ENCODE results near the gene HOXC13.

HOXC13 gene

DNA sequence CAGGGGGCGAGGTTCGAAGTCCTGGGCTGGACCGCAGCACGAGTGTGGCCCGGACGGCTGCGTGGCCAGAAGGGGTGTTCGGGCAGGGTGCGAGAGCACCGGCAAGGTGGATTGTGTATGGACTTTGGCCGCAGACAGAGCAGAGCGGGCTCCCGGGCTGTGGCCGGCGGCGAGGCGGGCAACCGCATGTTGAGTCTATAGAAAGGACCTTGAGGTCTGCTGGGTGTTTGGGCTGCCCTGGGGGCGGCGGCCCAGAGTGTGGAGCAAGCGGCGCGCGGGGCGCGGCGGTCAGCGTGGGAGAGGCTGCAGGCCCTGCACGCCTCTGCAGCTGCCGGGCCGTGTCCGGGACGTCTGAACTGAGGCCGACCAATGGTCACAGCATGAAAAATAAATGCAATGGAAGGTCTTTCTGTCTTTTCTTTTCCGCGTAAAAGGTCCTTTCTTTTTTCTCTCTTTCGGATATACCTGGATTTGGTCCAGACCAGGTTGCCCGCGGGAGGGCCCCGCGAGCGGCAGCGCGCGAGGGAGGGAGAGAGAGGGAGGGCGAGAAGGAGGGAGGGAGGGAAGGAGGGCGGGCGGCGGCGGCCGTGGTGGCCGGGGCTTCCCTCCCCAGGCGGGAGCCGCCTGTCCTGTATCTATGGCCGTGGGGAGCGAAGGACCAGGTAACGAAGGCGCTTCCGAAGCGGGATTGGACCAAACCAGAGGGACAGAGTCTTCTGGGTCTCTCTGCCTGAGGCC lies 55.8 kb downstream of the HOXC13 start:
- H3K36me3 ChIP-seq (ENCODE audit: control insufficient read depth in 4 of 4, insufficient read depth in 4 of 4, low read length in 3 of 4), result no peaks in the 10 kb centered on the region
- WGBS (ENCODE audit: insufficient coverage), result 6% methylated on average over 36 of the region's 60 CpGs
- no peak for DNase-seq
- peak overlapping the region in 1 of 2 experiments; percentile 49 for H3K27ac ChIP-seq (ENCODE audit: insufficient read depth in 1 of 2, low read depth in 1 of 2, low read length in 2 of 2, poor library complexity in 1 of 2, severe bottlenecking in 2 of 2)
- H3K27me3 ChIP-seq (replicated peaks in 2 of 5; ENCODE audit: control insufficient read depth in 4 of 5, insufficient read depth in 5 of 5, low read length in 4 of 5), result peaks cover 10 to 100% (median 66%) of the 10 kb centered on the region in 5 experiments
- CTCF ChIA-PET, result interaction anchor here (1.5 to 3.8 kb wide), 2 partner anchors 22 to 212 kb away, joined by 4 to 23 read pairs; no protein-coding TSS in a partner anchor
- no peaks in the 10 kb centered on the region for H3K9me3 ChIP-seq (ENCODE audit: control extremely low read depth in 1 of 5, control insufficient read depth in 4 of 5, insufficient read depth in 2 of 5, low read depth in 1 of 5, low read length in 4 of 5)
- no peak overlapping the region for H3K4me3 ChIP-seq (ENCODE audit: control insufficient read depth in 1 of 7, extremely low read depth in 1 of 7, insufficient read depth in 4 of 7, low read depth in 2 of 7, low read length in 6 of 7)
- POLR2A ChIA-PET, result no interaction called here
- peaks cover 0 to 22% (median 10%) of the 10 kb centered on the region in 4 experiments for H3K4me1 ChIP-seq (ENCODE audit: control extremely low read depth in 1 of 4, control insufficient read depth in 4 of 4, insufficient read depth in 4 of 4, low read length in 3 of 4)

DNA sequence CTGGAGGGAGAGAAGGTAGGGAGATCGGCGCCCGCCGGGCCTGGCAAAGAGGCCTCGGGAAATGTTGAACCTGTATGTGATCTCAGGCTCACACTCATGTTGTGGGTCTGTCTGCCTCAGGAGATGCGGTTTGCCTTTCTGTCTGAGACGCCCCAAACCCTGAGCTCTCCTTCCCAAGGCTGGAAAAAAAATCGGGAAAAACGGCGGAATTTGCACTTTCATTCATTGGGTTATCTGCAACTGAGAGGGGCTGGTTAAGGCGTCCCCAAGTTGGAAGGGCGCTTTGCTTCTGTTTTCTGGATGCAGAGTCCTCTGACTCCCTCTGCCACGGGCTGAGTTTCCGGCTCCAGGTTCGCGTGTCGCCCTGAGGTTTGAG lies 56.4 kb downstream of the HOXC13 start:
- peaks cover 0 to 26% (median 13%) of the 10 kb centered on the region in 4 experiments for H3K4me1 ChIP-seq (ENCODE audit: control extremely low read depth in 1 of 4, control insufficient read depth in 4 of 4, insufficient read depth in 4 of 4, low read length in 3 of 4)
- no peak for DNase-seq
- ChIA-PET POLR2A (no interaction called here), CTCF (no interaction called here)
- H3K36me3 ChIP-seq (ENCODE audit: control insufficient read depth in 4 of 4, insufficient read depth in 4 of 4, low read length in 3 of 4), result no peaks in the 10 kb centered on the region
- under 1% methylated on average over 16 of the region's 17 CpGs for WGBS (ENCODE audit: insufficient coverage)
- H3K9me3 ChIP-seq (ENCODE audit: control extremely low read depth in 1 of 5, control insufficient read depth in 4 of 5, insufficient read depth in 2 of 5, low read depth in 1 of 5, low read length in 4 of 5), result no peaks in the 10 kb centered on the region
- H3K27ac ChIP-seq (ENCODE audit: insufficient read depth in 1 of 2, low read depth in 1 of 2, low read length in 2 of 2, poor library complexity in 1 of 2, severe bottlenecking in 2 of 2), result peak overlapping the region in 1 of 2 experiments; percentile 49
- H3K4me3 ChIP-seq (ENCODE audit: control insufficient read depth in 1 of 7, extremely low read depth in 1 of 7, insufficient read depth in 4 of 7, low read depth in 2 of 7, low read length in 6 of 7), result peak overlapping the region in 2 of 7 experiments; percentile 72
- H3K27me3 ChIP-seq (replicated peaks in 2 of 5; ENCODE audit: control insufficient read depth in 4 of 5, insufficient read depth in 5 of 5, low read length in 4 of 5), result peaks cover 10 to 100% (median 67%) of the 10 kb centered on the region in 5 experiments

DNA sequence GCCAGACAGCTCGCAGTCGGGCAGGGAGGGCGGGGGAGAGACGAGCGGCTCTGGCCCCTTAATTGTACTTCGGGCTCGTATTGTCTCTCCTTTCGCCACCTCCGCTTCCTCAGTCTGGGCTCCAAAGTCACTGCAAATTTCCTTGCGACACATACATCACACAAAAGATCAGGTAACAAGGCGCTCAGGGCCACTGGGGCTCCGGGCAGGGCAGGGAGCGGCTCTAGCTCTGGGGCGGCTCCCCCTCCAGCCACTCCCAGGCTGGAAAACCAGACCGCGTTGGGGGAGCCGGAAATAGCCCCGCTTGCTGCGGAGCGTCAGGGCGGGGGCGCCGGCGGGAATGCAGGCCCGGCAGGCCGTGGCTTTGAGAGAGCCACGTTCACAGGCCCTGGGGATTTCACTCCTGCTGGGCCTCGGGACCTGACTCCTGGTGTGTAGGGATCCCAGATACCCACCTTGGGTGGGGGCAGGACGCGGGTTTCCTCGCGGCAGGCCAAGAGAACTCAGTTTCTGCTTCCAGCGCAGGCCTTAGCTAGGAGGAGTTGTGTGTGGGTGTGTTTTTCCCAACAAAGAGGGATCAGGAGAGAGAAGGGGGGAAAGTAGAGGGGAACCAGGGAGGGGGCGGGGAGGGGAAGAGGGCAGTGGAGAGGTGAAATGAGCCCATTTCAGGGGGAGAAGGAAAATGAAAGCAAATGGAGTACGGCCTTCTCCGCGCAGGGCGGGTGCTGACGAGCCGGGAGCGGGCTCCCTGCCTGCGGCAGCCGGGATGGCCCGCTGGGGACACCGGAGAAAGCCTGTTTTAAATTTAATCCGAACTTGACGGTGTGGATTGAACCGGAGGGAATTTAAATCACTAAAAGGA lies 57.0 kb downstream of the HOXC13 start:
- Histone ChIP-seq H3K27me3 (replicated peaks in 2 of 5; ENCODE audit: control insufficient read depth in 4 of 5, insufficient read depth in 5 of 5, low read length in 4 of 5) (peaks cover 10 to 100% (median 66%) of the 10 kb centered on the region in 5 experiments), H3K9me3 (ENCODE audit: control extremely low read depth in 1 of 5, control insufficient read depth in 4 of 5, insufficient read depth in 2 of 5, low read depth in 1 of 5, low read length in 4 of 5) (no peaks in the 10 kb centered on the region), H3K4me1 (ENCODE audit: control extremely low read depth in 1 of 4, control insufficient read depth in 4 of 4, insufficient read depth in 4 of 4, low read length in 3 of 4) (peaks cover 0 to 29% (median 16%) of the 10 kb centered on the region in 4 experiments), H3K36me3 (ENCODE audit: control insufficient read depth in 4 of 4, insufficient read depth in 4 of 4, low read length in 3 of 4) (no peaks in the 10 kb centered on the region), H3K27ac (ENCODE audit: insufficient read depth in 1 of 2, low read depth in 1 of 2, low read length in 2 of 2, poor library complexity in 1 of 2, severe bottlenecking in 2 of 2) (peak overlapping the region in 1 of 2 experiments; percentile 70), H3K4me3 (ENCODE audit: control insufficient read depth in 1 of 7, extremely low read depth in 1 of 7, insufficient read depth in 4 of 7, low read depth in 2 of 7, low read length in 6 of 7) (peak overlapping the region in 6 of 7 experiments; percentile 16 to 72 (median 36))
- under 1% methylated on average over 40 of the region's 48 CpGs for WGBS (ENCODE audit: insufficient coverage)
- ChIA-PET POLR2A (no interaction called here), CTCF (interaction anchor here (7.5 kb wide), 1 partner anchor 9 kb away, joined by 46 read pairs; the partner anchor contains the start of gene HOXC10)
- DNase-seq, result peak in 2 of 3 donors; percentile 45 to 48

Measured in common myeloid progenitor, CD34-positive (primary cell).